Tibial nerve (tissue), 4 donors: ENCODE measurements around the gene TSHZ3. TPM values are rescaled to one million over a fixed set of nuclear protein-coding genes. Genes with fewer than 3 reads are reported as not detected.

ENCODE experiments used
- DNase-seq, 2 donors: peaks; one replicate each; pipeline ENCODE4 v3.0.0-alpha.2; 2019; ENCODE audit warnings: low spot score in 2 of 2
- H3K27ac ChIP-seq, 4 donors: fragments of 200-600 bp; sonication (generic) in 3 of 4; one replicate each; pipeline ENCODE4 v1.5.1; 2017 to 2019; ENCODE audit warnings: mild to moderate bottlenecking in 1 of 4
- H3K27me3 ChIP-seq, 2 donors: fragments of 200-600 bp; sonication (generic) in 1 of 2; one replicate each; pipeline versions ENCODE4 v1.5.1 to v1.6.0; 2017 to 2019
- H3K36me3 ChIP-seq, 3 donors: fragments of 200-600 bp; sonication (generic); one replicate each; pipeline ENCODE4 v1.5.1; 2018 to 2019
- H3K4me1 ChIP-seq, 4 donors: fragments of 200-600 bp; sonication (generic) in 3 of 4; one replicate each; pipeline ENCODE4 v1.5.1; 2017 to 2019
- H3K4me3 ChIP-seq, 4 donors: fragments of 200-600 bp; sonication (generic) in 3 of 4; one replicate each; pipeline ENCODE4 v1.5.1; 2017 to 2019; ENCODE audit warnings: mild to moderate bottlenecking in 1 of 4, moderate library complexity in 1 of 4
- H3K9me3 ChIP-seq, 4 donors: fragments of 200-600 bp; sonication (generic) in 3 of 4; one replicate each; pipeline ENCODE4 v1.5.1; 2017 to 2019
- CTCF ChIP-seq, 5 experiments: fragments of 200-600 bp in 3 of 5; fragments of 450-650 bp in 2 of 5; sonication (generic) in 3 of 5; IDR thresholded peaks; one replicate each; pipeline ENCODE4 v1.5.1; 2016 to 2019; ENCODE audit warnings: antibody characterized with exemption in 5 of 5, mild to moderate bottlenecking in 3 of 5, moderate library complexity in 2 of 5
- EP300 ChIP-seq, 2 donors: sonication (generic); formaldehyde crosslinking; IDR thresholded peaks; one replicate each; pipeline ENCODE4 v1.6.1; 2017; ENCODE audit warnings: antibody characterized with exemption in 2 of 2, mild to moderate bottlenecking in 1 of 2
- POLR2A ChIP-seq, 2 donors: fragments of 450-650 bp; IDR thresholded peaks; one replicate each; pipeline ENCODE4 v1.6.1; 2017; ENCODE audit warnings: antibody characterized with exemption in 2 of 2, mild to moderate bottlenecking in 2 of 2, moderate library complexity in 2 of 2
- WGBS, 2 donors: methylation state at CpG; one replicate each; pipeline ENCODE4 v1.1.5; 2018; 5-methylcytosine and 5-hydroxymethylcytosine counted together
- total RNA-seq, 4 donors: library from RNA; depleted of rRNA; stranded (reverse); fragments of >200 nt; gene quantifications; one replicate each; pipeline ENCODE4 v1.1.0, GENCODE V29; 2016

Gene TSHZ3
- total RNA-seq, 4 donors from 2014 or later: 20.4 to 22.4 (median 22.3) TPM

- H3K36me3 ChIP-seq: no peaks in the 10 kb centered on the region
- no peaks in the 10 kb centered on the region for H3K27me3 ChIP-seq
- no peak overlapping the region for H3K4me3 ChIP-seq
- 83% methylated on average over 9 of the region's 9 CpGs for WGBS, 2 donors
- DNase-seq: no peak
- no peak overlapping the region for H3K27ac ChIP-seq
- peaks cover 0 to 19% (median 0%) of the 10 kb centered on the region in 4 donors for H3K4me1 ChIP-seq
- no peak for TF ChIP-seq CTCF (IDR thresholded peaks at IDR 0.05)
- TF ChIP-seq POLR2A (IDR thresholded peaks at IDR 0.05): no peak
- TF ChIP-seq EP300 (IDR thresholded peaks at IDR 0.05): no peak
- H3K9me3 ChIP-seq: no peaks in the 10 kb centered on the region
Observed at GRCh38 chr19:31264041-31264778, 85.0 kb downstream of the TSHZ3 start.

GRCh38 chr19:31263328-31263727, 85.9 kb downstream of the TSHZ3 start:
- Histone ChIP-seq H3K27me3 (no peaks in the 10 kb centered on the region), H3K27ac (no peak overlapping the region), H3K4me1 (peaks cover 0 to 19% (median 0%) of the 10 kb centered on the region in 4 donors), H3K4me3 (no peak overlapping the region), H3K9me3 (no peaks in the 10 kb centered on the region), H3K36me3 (no peaks in the 10 kb centered on the region)
- WGBS, 2 donors: 50 to 60% methylated on average over 9 of the region's 9 CpGs
- TF ChIP-seq POLR2A (IDR thresholded peaks at IDR 0.05): no peak
- no peak for TF ChIP-seq CTCF (IDR thresholded peaks at IDR 0.05)
- no peak for TF ChIP-seq EP300 (IDR thresholded peaks at IDR 0.05)
- DNase-seq: no peak

GRCh38 chr19:31262725-31263191, 86.5 kb downstream of the TSHZ3 start:
- Histone ChIP-seq H3K27me3 (no peaks in the 10 kb centered on the region), H3K4me3 (no peak overlapping the region), H3K9me3 (no peaks in the 10 kb centered on the region), H3K4me1 (peaks cover 0 to 19% (median 0%) of the 10 kb centered on the region in 4 donors), H3K36me3 (no peaks in the 10 kb centered on the region), H3K27ac (no peak overlapping the region)
- WGBS, 2 donors: 51 to 58% methylated on average over 10 of the region's 10 CpGs
- DNase-seq: no peak
- no peak for TF ChIP-seq EP300 (IDR thresholded peaks at IDR 0.05)
- no peak for TF ChIP-seq CTCF (IDR thresholded peaks at IDR 0.05)
- TF ChIP-seq POLR2A (IDR thresholded peaks at IDR 0.05): no peak

GRCh38 chr19:31261603-31262212, 87.5 kb downstream of the TSHZ3 start:
- H3K4me3 ChIP-seq: no peak overlapping the region
- H3K27ac ChIP-seq: no peak overlapping the region
- no peaks in the 10 kb centered on the region for H3K36me3 ChIP-seq
- H3K9me3 ChIP-seq: no peaks in the 10 kb centered on the region
- DNase-seq: no peak
- WGBS, 2 donors: 67 to 76% methylated on average over 11 of the region's 11 CpGs
- no peaks in the 10 kb centered on the region for H3K27me3 ChIP-seq
- peaks cover 0 to 19% (median 0%) of the 10 kb centered on the region in 4 donors for H3K4me1 ChIP-seq
- TF ChIP-seq POLR2A (IDR thresholded peaks at IDR 0.05): no peak

GRCh38 chr19:31261019-31261602, 88.1 kb downstream of the TSHZ3 start:
- Histone ChIP-seq H3K4me3 (no peak overlapping the region), H3K9me3 (no peaks in the 10 kb centered on the region), H3K27me3 (no peaks in the 10 kb centered on the region), H3K27ac (no peak overlapping the region), H3K4me1 (peaks cover 0 to 19% (median 0%) of the 10 kb centered on the region in 4 donors), H3K36me3 (no peaks in the 10 kb centered on the region)
- no peak for TF ChIP-seq CTCF (IDR thresholded peaks at IDR 0.05)
- TF ChIP-seq EP300 (IDR thresholded peaks at IDR 0.05): no peak
- no peak for DNase-seq
- WGBS, 2 donors: 50 to 57% methylated on average over 2 to 3 of the region's 3 CpGs
